ENCODE data around the gene PSME1.

- TF ChIP-seq CTCF (conservative IDR thresholded peaks at IDR 0.05; ENCODE audit: low read length) (no peak), EZH2phosphoT487 (IDR thresholded peaks at IDR 0.05; ENCODE audit: borderline replicate concordance) (no peak)
Observed at GRCh38 chr14:24145219-24145618, 9.2 kb downstream of the PSME1 start.

Measured in Loucy (cell line).